B cell (primary cell): ENCODE results near the gene TNNT3.

ENCODE experiments used
- CTCF ChIP-seq: fragments of 200-600 bp; IDR thresholded peaks from one replicate; pipeline ENCODE4 v1.8.0; 2022; ENCODE audit warnings: antibody characterized with exemption, mild to moderate bottlenecking
- EZH2 ChIP-seq: IDR thresholded peaks from 2 replicates; pipeline ENCODE4 v1.6.1; 2012; ENCODE audit warnings: borderline replicate concordance, low read depth, mild to moderate bottlenecking, moderate library complexity, low read length; ENCODE audit not compliant: insufficient read depth, poor library complexity, severe bottlenecking

DNA sequence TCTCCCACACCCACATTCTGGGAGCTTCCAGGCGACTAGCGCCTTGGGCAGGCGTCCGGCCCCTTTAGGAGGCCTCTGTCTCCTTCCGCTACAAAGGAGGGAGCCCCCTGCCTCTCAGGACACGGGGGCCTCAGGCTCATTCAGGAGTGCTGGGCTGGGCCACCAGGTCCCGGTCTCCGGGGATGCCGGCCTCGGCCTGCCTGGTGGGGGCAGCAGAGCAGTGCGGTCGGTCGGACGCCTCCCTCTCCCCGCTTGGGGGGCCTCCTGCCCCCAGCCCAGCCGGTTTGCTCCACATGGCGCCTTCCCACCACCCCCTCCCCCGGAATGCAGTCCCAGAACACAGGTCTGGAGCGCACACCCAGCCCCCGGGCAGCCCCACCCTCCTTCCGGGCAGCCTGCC, 49.5 kb downstream of the TNNT3 start:
- TF ChIP-seq CTCF (no peak), EZH2 (no peak)
